Progenitor cell of endocrine pancreas (in vitro differentiated cells): ENCODE results near the gene BECN2. TPM values are rescaled to one million over a fixed set of nuclear protein-coding genes. Genes with fewer than 3 reads are reported as not detected.

ENCODE experiments used
- DNase-seq: peaks from one replicate; pipeline ENCODE4 v3.0.0; 2021; ENCODE audit warnings: low spot score; ENCODE audit not compliant: unreplicated experiment
- H3K27ac Mint-ChIP-seq: 2 replicates; pipeline ENCODE4 v1.8.0; 2021; ENCODE audit warnings: mild to moderate bottlenecking, moderate library complexity, mixed read lengths
- H3K27me3 Mint-ChIP-seq: 2 replicates; pipeline ENCODE4 v1.8.0; 2021; ENCODE audit warnings: mixed read lengths
- H3K36me3 Mint-ChIP-seq: 2 replicates; pipeline ENCODE4 v1.8.0; 2022; ENCODE audit warnings: mixed read lengths; ENCODE audit not compliant: insufficient read depth
- H3K4me1 Mint-ChIP-seq: 2 replicates; pipeline ENCODE4 v1.8.0; 2021; ENCODE audit warnings: low read depth, mixed read lengths
- H3K4me3 Mint-ChIP-seq: 2 replicates; pipeline ENCODE4 v1.8.0; 2021; ENCODE audit warnings: low read depth, mild to moderate bottlenecking, moderate library complexity, mixed read lengths
- H3K9me3 Mint-ChIP-seq: 2 replicates; pipeline ENCODE4 v1.8.0; 2021; ENCODE audit warnings: low read depth, mixed read lengths
- total RNA-seq: library from RNA; stranded (reverse); gene quantifications from 2 replicates; pipeline ENCODE4 v1.2.1, GENCODE V29; 2021
- TF ChIP-seq, protein P1 (sequence below): fragments of 200-600 bp; sonication (generic); IDR thresholded peaks from one replicate; pipeline ENCODE4 v1.5.0; 2021; ENCODE audit warnings: antibody characterized with exemption, mild to moderate bottlenecking; ENCODE audit not compliant: unreplicated experiment

Gene BECN2
- total RNA-seq, 1 donor from 2014 or later: not detected

GRCh38 chr1:241962153-241962552 is 4.6 kb downstream of the BECN2 start:
- Mint-ChIP-seq H3K27ac (no peak overlapping the region), H3K4me1 (no peaks in the 10 kb centered on the region)

GRCh38 chr1:241963722-241964121 is 6.2 kb downstream of the BECN2 start:
- TF ChIP-seq, protein P1, sequence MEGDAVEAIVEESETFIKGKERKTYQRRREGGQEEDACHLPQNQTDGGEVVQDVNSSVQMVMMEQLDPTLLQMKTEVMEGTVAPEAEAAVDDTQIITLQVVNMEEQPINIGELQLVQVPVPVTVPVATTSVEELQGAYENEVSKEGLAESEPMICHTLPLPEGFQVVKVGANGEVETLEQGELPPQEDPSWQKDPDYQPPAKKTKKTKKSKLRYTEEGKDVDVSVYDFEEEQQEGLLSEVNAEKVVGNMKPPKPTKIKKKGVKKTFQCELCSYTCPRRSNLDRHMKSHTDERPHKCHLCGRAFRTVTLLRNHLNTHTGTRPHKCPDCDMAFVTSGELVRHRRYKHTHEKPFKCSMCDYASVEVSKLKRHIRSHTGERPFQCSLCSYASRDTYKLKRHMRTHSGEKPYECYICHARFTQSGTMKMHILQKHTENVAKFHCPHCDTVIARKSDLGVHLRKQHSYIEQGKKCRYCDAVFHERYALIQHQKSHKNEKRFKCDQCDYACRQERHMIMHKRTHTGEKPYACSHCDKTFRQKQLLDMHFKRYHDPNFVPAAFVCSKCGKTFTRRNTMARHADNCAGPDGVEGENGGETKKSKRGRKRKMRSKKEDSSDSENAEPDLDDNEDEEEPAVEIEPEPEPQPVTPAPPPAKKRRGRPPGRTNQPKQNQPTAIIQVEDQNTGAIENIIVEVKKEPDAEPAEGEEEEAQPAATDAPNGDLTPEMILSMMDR: no peak
- no peak overlapping the region for H3K4me3 Mint-ChIP-seq
- H3K36me3 Mint-ChIP-seq: no peaks in the 10 kb centered on the region

More at GRCh38 chr1:241962153-241962552, 4.6 kb downstream of the BECN2 start:
- H3K4me3 Mint-ChIP-seq: no peak overlapping the region
- no peaks in the 10 kb centered on the region for H3K9me3 Mint-ChIP-seq
- TF ChIP-seq, protein P1: no peak
- H3K36me3 Mint-ChIP-seq: no peaks in the 10 kb centered on the region
- DNase-seq: no peak
- no peaks in the 10 kb centered on the region for H3K27me3 Mint-ChIP-seq

DNA sequence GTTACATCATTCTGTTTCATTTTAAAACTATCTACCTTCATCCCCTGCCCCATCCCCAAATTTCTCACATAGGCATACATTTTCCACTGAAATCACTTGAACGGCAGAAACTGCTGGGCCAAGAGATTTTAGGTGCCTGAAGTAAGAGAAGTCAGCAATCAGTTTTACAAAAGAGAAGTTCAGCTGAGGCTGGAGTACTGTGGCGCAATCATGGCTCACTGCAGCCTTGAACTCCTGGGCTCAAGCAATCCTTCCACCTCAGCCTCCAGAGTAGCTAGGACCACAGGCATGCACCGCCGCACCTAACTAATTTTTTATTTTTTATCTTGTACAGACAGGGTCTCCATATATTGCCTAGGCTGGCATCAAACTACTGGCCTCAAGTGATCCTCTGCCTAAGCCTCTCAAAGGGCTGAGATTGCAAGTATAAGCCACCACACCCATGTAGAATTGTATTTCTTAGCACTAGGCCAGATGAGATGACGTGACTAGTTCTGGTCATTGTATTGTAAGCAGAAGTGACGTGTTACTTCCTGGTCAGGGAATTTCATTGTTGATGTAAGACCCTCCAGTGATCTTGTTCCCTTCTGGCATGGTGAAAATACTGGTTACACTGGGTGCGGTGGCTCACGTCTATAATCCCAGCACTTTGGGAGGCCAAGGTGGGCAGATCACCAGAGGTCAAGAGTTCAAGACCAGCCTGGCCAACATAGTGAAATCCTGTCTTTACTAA is 7.1 kb downstream of the BECN2 start:
- TF ChIP-seq, protein P1: no peak
- Mint-ChIP-seq H3K36me3 (no peaks in the 10 kb centered on the region), H3K27ac (no peak overlapping the region), H3K4me3 (no peak overlapping the region), H3K4me1 (no peaks in the 10 kb centered on the region), H3K27me3 (no peaks in the 10 kb centered on the region), H3K9me3 (no peaks in the 10 kb centered on the region)
- DNase-seq: no peak

More at GRCh38 chr1:241963722-241964121, 6.2 kb downstream of the BECN2 start:
- Mint-ChIP-seq H3K9me3 (no peaks in the 10 kb centered on the region), H3K27me3 (no peaks in the 10 kb centered on the region), H3K27ac (no peak overlapping the region), H3K4me1 (no peaks in the 10 kb centered on the region)
- no peak for DNase-seq

DNA sequence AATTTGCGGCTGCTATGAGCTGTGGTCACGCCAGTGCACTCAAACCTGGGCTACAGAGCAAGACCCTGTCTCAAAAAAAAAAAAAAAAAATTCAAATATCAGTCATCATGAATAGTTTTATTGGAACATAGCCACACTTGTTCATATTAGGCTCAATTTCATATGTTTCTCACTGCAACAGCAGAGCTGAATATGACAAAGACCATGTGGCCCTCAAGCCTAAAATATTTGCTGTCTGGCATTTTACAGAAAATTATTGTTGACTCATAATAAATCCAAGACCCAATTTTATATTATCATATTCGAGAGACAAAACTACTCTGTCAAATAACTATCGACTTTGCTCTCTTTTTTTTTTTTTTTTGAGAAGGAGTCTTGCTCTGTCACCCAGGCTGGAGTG is 11.0 kb downstream of the BECN2 start:
- no peaks in the 10 kb centered on the region for H3K36me3 Mint-ChIP-seq
- TF ChIP-seq, protein P1: no peak
- DNase-seq: no peak
- no peaks in the 10 kb centered on the region for H3K9me3 Mint-ChIP-seq
- no peak overlapping the region for H3K4me3 Mint-ChIP-seq
- no peak overlapping the region for H3K27ac Mint-ChIP-seq
- H3K4me1 Mint-ChIP-seq: no peaks in the 10 kb centered on the region
- H3K27me3 Mint-ChIP-seq: no peaks in the 10 kb centered on the region

- Mint-ChIP-seq H3K27ac (no peak overlapping the region), H3K36me3 (no peaks in the 10 kb centered on the region), H3K4me1 (no peaks in the 10 kb centered on the region), H3K4me3 (no peak overlapping the region), H3K27me3 (no peaks in the 10 kb centered on the region), H3K9me3 (no peaks in the 10 kb centered on the region)
- peak; percentile 15 for DNase-seq
- TF ChIP-seq, protein P1: no peak
Observed at GRCh38 chr1:241972703-241973369, 15.3 kb downstream of the BECN2 start.
